Measurements from ENCODE around the gene SLC23A3.

The SLC23A3 gene

GRCh38 chr2:219214786-219215185, 45.0 kb upstream of the SLC23A3 start:
- DNase-seq (ENCODE audit: low read depth) = no peak
- TF ChIP-seq CTCF (IDR thresholded peaks at IDR 0.05; ENCODE audit: insufficient read depth, low read depth, low read length, missing control alignments) = no peak
- no peak overlapping the region for H3K4me3 ChIP-seq (ENCODE audit: low read depth, low read length)

GRCh38 chr2:219214141-219214540, 44.3 kb upstream of the SLC23A3 start:
- no peak overlapping the region for H3K4me3 ChIP-seq (ENCODE audit: low read depth, low read length)
- TF ChIP-seq CTCF (IDR thresholded peaks at IDR 0.05; ENCODE audit: insufficient read depth, low read depth, low read length, missing control alignments) = no peak
- DNase-seq (ENCODE audit: low read depth) = no peak

GRCh38 chr2:219213486-219214071, 43.8 kb upstream of the SLC23A3 start:
- no peak for TF ChIP-seq CTCF (IDR thresholded peaks at IDR 0.05; ENCODE audit: insufficient read depth, low read depth, low read length, missing control alignments)
- no peak for DNase-seq (ENCODE audit: low read depth)
- H3K4me3 ChIP-seq (ENCODE audit: low read depth, low read length) = no peak overlapping the region

- TF ChIP-seq CTCF (IDR thresholded peaks at IDR 0.05; ENCODE audit: insufficient read depth, low read depth, low read length, missing control alignments) = no peak
- no peak for DNase-seq (ENCODE audit: low read depth)
- no peak overlapping the region for H3K4me3 ChIP-seq (ENCODE audit: low read depth, low read length)
These were observed 43.2 kb upstream of the SLC23A3 start for GRCh38 chr2:219213026-219213415.

- no peak for DNase-seq (ENCODE audit: low read depth)
- H3K4me3 ChIP-seq (ENCODE audit: low read depth, low read length) = no peak overlapping the region
- no peak for TF ChIP-seq CTCF (IDR thresholded peaks at IDR 0.05; ENCODE audit: insufficient read depth, low read depth, low read length, missing control alignments)
These were observed 41.1 kb upstream of the SLC23A3 start for GRCh38 chr2:219210886-219211362.

GRCh38 chr2:219210196-219210885, 40.5 kb upstream of the SLC23A3 start:
- no peak overlapping the region for H3K4me3 ChIP-seq (ENCODE audit: low read depth, low read length)
- TF ChIP-seq CTCF (IDR thresholded peaks at IDR 0.05; ENCODE audit: insufficient read depth, low read depth, low read length, missing control alignments) = no peak
- DNase-seq (ENCODE audit: low read depth) = no peak

Data from GM12865 (cell line).